ENCODE measurements around the gene ZNF804B.

Gene ZNF804B

GRCh38 chr7:88806280-88807037, 47.0 kb downstream of the ZNF804B start:
- H3K4me2 ChIP-seq = no peak overlapping the region
- H4K20me1 ChIP-seq = no peaks in the 10 kb centered on the region
- no peak overlapping the region for H3K4me3 ChIP-seq
- no peak overlapping the region for H3K27ac ChIP-seq
- no peaks in the 10 kb centered on the region for H3K4me1 ChIP-seq
- H3K9ac ChIP-seq = no peak overlapping the region
- H3K9me3 ChIP-seq (replicated peaks in 1 of 11) = no peaks in the 10 kb centered on the region
- no peak for TF ChIP-seq Cebpa-rat (IDR thresholded peaks at IDR 0.05)
- H3K36me3 ChIP-seq = no peaks in the 10 kb centered on the region
- no peaks in the 10 kb centered on the region for H3K27me3 ChIP-seq

- Histone ChIP-seq H4K20me1 (no peaks in the 10 kb centered on the region), H3K27me3 (no peaks in the 10 kb centered on the region), H3K9me3 (replicated peaks in 1 of 11) (peaks cover 0 to 2% (median 0%) of the 10 kb centered on the region in 11 experiments; a peak in 1 of 22 replicates), H3K4me2 (no peak overlapping the region), H3K27ac (no peak overlapping the region), H3K4me1 (no peaks in the 10 kb centered on the region), H3K9ac (no peak overlapping the region), H3K36me3 (no peaks in the 10 kb centered on the region), H3K4me3 (no peak overlapping the region)
- TF ChIP-seq Cebpa-rat (IDR thresholded peaks at IDR 0.05) = no peak
These were observed 59.1 kb downstream of the ZNF804B start for GRCh38 chr7:88818552-88818951.

GRCh38 chr7:88826222-88826621, 66.7 kb downstream of the ZNF804B start:
- no peak overlapping the region for H3K9ac ChIP-seq
- peaks cover 0 to 14% (median 0%) of the 10 kb centered on the region in 11 experiments; a peak in 6 of 22 replicates for H3K9me3 ChIP-seq (replicated peaks in 1 of 11)
- no peak overlapping the region for H3K4me3 ChIP-seq
- no peaks in the 10 kb centered on the region for H3K4me1 ChIP-seq
- no peaks in the 10 kb centered on the region for H4K20me1 ChIP-seq
- H3K36me3 ChIP-seq = no peaks in the 10 kb centered on the region
- H3K27ac ChIP-seq = no peak overlapping the region
- no peak overlapping the region for H3K4me2 ChIP-seq
- no peak for TF ChIP-seq Cebpa-rat (IDR thresholded peaks at IDR 0.05)
- no peaks in the 10 kb centered on the region for H3K27me3 ChIP-seq

- H4K20me1 ChIP-seq = no peaks in the 10 kb centered on the region
- no peak overlapping the region for H3K27ac ChIP-seq
- H3K9ac ChIP-seq = no peak overlapping the region
- H3K36me3 ChIP-seq = no peaks in the 10 kb centered on the region
- no peak overlapping the region for H3K4me3 ChIP-seq
- no peak overlapping the region for H3K4me2 ChIP-seq
- no peaks in the 10 kb centered on the region for H3K27me3 ChIP-seq
- no peaks in the 10 kb centered on the region for H3K9me3 ChIP-seq (replicated peaks in 1 of 11)
- TF ChIP-seq Cebpa-rat (IDR thresholded peaks at IDR 0.05) = no peak
- no peaks in the 10 kb centered on the region for H3K4me1 ChIP-seq
These were observed 75.7 kb downstream of the ZNF804B start for GRCh38 chr7:88835147-88835728.

- H3K4me2 ChIP-seq = no peak overlapping the region
- no peak for TF ChIP-seq Cebpa-rat (IDR thresholded peaks at IDR 0.05)
- H3K9ac ChIP-seq = no peak overlapping the region
- H4K20me1 ChIP-seq = no peaks in the 10 kb centered on the region
- H3K36me3 ChIP-seq = no peaks in the 10 kb centered on the region
- H3K9me3 ChIP-seq (replicated peaks in 1 of 11) = no peaks in the 10 kb centered on the region
- H3K27me3 ChIP-seq = no peaks in the 10 kb centered on the region
- H3K4me1 ChIP-seq = no peaks in the 10 kb centered on the region
- H3K4me3 ChIP-seq = no peak overlapping the region
- H3K27ac ChIP-seq = no peak overlapping the region
These were observed 82.7 kb downstream of the ZNF804B start for GRCh38 chr7:88842201-88842600.

- H3K4me1 ChIP-seq = no peaks in the 10 kb centered on the region
- H3K4me3 ChIP-seq = no peak overlapping the region
- H3K9me3 ChIP-seq (replicated peaks in 1 of 11) = no peaks in the 10 kb centered on the region
- H3K36me3 ChIP-seq = no peaks in the 10 kb centered on the region
- no peak overlapping the region for H3K9ac ChIP-seq
- TF ChIP-seq Cebpa-rat (IDR thresholded peaks at IDR 0.05) = no peak
- H4K20me1 ChIP-seq = no peaks in the 10 kb centered on the region
- no peak overlapping the region for H3K27ac ChIP-seq
- H3K4me2 ChIP-seq = no peak overlapping the region
- H3K27me3 ChIP-seq = no peaks in the 10 kb centered on the region
These were observed 85.6 kb downstream of the ZNF804B start for GRCh38 chr7:88845091-88845490.

- no peak overlapping the region for H3K4me3 ChIP-seq
These were observed 91.7 kb downstream of the ZNF804B start for GRCh38 chr7:88851220-88851619.

GRCh38 chr7:88859288-88859687, 99.8 kb downstream of the ZNF804B start:
- Histone ChIP-seq H3K27ac (no peak overlapping the region), H4K20me1 (no peaks in the 10 kb centered on the region), H3K4me3 (no peak overlapping the region), H3K4me1 (no peaks in the 10 kb centered on the region), H3K9me3 (replicated peaks in 1 of 11) (no peaks in the 10 kb centered on the region), H3K9ac (no peak overlapping the region), H3K27me3 (no peaks in the 10 kb centered on the region), H3K4me2 (no peak overlapping the region), H3K36me3 (no peaks in the 10 kb centered on the region)
- TF ChIP-seq Cebpa-rat (IDR thresholded peaks at IDR 0.05) = no peak

More at GRCh38 chr7:88851220-88851619, 91.7 kb downstream of the ZNF804B start:
- no peak overlapping the region for H3K4me2 ChIP-seq
- H3K36me3 ChIP-seq = no peaks in the 10 kb centered on the region
- H3K4me1 ChIP-seq = no peaks in the 10 kb centered on the region
- no peaks in the 10 kb centered on the region for H4K20me1 ChIP-seq
- no peak overlapping the region for H3K27ac ChIP-seq
- no peaks in the 10 kb centered on the region for H3K27me3 ChIP-seq
- H3K9me3 ChIP-seq (replicated peaks in 1 of 11) = no peaks in the 10 kb centered on the region
- TF ChIP-seq Cebpa-rat (IDR thresholded peaks at IDR 0.05) = no peak
- H3K9ac ChIP-seq = no peak overlapping the region

GRCh38 chr7:88866265-88866863, 106.9 kb downstream of the ZNF804B start:
- no peak overlapping the region for H3K4me3 ChIP-seq
- H3K27ac ChIP-seq = no peak overlapping the region
- no peaks in the 10 kb centered on the region for H3K36me3 ChIP-seq
- no peak overlapping the region for H3K4me2 ChIP-seq
- H4K20me1 ChIP-seq = no peaks in the 10 kb centered on the region
- TF ChIP-seq Cebpa-rat (IDR thresholded peaks at IDR 0.05) = no peak
- H3K9me3 ChIP-seq (replicated peaks in 1 of 11) = peaks cover 0 to 9% (median 4%) of the 10 kb centered on the region in 11 experiments; a peak in 12 of 22 replicates
- H3K4me1 ChIP-seq = no peaks in the 10 kb centered on the region
- no peaks in the 10 kb centered on the region for H3K27me3 ChIP-seq
- no peak overlapping the region for H3K9ac ChIP-seq

Measured in BLaER1 treated with 17β-estradiol and CSF1 and Interleukin-3, amounts not matched to agents 10 nM and 100 nM (cell line).